ENCODE results near the gene SELENOV.

Gene SELENOV

DNA sequence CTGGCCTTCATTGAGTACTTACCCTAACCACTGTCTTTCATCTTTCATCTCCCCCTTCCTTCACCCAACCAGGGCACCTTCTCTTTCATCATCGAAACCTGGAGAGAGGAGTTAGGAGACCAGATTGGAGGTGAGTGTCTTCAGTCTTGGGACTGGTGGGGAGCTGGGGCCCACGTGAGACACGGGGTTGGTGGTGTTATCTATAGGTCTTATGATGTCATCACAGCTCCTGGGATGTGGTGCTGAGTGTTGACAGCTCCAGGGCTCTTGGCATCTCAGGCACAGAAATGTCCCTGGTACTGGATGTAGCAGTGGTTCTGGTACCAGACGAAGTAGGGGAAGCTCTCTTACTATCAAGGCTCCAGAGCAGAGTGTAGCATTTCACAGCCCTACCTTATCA lies 14.4 kb upstream of the SELENOV start:
- TF ChIP-seq, protein P1, sequence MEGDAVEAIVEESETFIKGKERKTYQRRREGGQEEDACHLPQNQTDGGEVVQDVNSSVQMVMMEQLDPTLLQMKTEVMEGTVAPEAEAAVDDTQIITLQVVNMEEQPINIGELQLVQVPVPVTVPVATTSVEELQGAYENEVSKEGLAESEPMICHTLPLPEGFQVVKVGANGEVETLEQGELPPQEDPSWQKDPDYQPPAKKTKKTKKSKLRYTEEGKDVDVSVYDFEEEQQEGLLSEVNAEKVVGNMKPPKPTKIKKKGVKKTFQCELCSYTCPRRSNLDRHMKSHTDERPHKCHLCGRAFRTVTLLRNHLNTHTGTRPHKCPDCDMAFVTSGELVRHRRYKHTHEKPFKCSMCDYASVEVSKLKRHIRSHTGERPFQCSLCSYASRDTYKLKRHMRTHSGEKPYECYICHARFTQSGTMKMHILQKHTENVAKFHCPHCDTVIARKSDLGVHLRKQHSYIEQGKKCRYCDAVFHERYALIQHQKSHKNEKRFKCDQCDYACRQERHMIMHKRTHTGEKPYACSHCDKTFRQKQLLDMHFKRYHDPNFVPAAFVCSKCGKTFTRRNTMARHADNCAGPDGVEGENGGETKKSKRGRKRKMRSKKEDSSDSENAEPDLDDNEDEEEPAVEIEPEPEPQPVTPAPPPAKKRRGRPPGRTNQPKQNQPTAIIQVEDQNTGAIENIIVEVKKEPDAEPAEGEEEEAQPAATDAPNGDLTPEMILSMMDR (IDR thresholded peaks at IDR 0.05; ENCODE audit: insufficient read depth, low read depth, low read length, missing control alignments), result no peak
- DNase-seq (ENCODE audit: low read depth), result no peak
- no peak overlapping the region for H3K4me3 ChIP-seq (ENCODE audit: low read depth, low read length)

DNA sequence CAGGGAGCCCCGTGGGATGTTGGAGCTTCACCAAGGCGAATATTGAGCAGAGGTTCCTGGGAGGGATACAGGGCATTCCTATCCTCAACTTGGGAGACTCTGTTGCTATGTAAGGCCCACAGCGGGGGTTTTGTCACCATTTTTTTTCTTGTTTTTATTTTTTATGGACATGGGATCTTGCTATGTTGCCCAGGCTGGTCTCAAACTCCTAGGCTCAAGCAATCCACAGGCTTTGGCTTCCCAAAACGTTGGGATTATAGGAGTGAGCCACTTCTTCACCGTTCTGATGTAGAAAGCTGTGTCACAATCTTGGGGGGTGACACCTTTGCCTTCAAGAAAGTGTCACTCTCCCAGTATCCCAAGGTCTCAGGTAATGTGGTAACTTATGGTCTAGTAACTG lies 13.6 kb upstream of the SELENOV start:
- H3K4me3 ChIP-seq (ENCODE audit: low read depth, low read length), result no peak overlapping the region
- TF ChIP-seq, protein P1 (IDR thresholded peaks at IDR 0.05; ENCODE audit: insufficient read depth, low read depth, low read length, missing control alignments), result no peak
- DNase-seq (ENCODE audit: low read depth), result no peak

DNA sequence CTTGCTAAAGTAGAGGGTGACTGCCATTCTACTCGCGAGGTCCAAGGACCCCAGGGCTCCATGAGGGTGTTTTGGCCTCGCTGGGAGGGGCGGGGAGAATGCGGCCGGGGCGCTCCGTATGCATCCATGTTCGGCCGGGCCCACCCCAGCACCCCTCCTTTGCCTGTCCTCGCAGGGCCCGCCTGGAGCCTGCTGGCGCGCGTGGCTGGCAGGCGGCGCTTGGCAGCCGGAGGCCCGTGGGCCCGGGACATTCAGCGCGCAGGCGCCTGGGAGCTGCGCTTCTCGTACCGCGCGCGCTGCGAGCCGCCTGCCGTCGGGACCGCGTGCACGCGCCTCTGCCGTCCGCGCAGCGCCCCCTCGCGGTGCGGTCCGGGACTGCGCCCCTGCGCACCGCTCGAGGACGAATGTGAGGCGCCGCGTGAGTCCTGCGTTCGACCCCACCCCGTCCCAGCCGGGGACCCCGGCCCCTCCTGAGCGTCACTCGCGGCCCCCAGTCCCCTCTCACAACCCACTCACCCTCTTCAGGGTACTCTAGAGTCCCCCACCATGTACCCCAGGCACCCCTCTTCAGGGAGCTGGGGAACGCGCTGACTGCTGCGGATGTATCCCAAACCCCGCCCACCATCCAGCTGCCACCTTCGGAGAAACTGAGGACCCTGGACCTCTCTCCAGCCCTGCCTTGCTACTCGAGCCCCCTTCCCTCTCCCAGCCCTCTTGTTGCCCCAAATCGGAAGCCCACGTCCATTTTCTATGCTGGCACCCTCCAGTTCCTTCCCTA lies 12.1 kb upstream of the SELENOV start:
- TF ChIP-seq, protein P1 (IDR thresholded peaks at IDR 0.05; ENCODE audit: insufficient read depth, low read depth, low read length, missing control alignments), result peak; percentile 79
- H3K4me3 ChIP-seq (ENCODE audit: low read depth, low read length), result no peak overlapping the region
- peak; percentile 85 for DNase-seq (ENCODE audit: low read depth)

DNA sequence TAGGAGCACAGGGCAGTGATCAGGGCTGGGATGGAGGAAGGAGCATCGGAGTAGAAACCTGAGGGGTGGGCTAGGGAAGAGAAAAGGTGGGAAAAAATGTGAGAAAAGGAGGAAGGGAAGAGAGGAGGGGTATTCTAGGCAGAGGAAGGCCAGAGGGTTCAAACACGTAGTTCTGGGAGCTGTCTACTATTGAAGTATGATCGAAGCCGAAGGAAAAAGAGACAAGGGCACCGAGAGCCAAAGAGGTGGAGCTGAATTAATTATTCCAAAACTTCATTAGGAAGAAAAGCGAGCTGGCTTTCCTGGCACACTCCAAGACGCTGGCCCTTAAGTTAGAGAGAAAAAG lies 8.4 kb upstream of the SELENOV start:
- TF ChIP-seq, protein P1 (IDR thresholded peaks at IDR 0.05; ENCODE audit: insufficient read depth, low read depth, low read length, missing control alignments), result no peak
- no peak overlapping the region for H3K4me3 ChIP-seq (ENCODE audit: low read depth, low read length)
- DNase-seq (ENCODE audit: low read depth), result no peak

DNA sequence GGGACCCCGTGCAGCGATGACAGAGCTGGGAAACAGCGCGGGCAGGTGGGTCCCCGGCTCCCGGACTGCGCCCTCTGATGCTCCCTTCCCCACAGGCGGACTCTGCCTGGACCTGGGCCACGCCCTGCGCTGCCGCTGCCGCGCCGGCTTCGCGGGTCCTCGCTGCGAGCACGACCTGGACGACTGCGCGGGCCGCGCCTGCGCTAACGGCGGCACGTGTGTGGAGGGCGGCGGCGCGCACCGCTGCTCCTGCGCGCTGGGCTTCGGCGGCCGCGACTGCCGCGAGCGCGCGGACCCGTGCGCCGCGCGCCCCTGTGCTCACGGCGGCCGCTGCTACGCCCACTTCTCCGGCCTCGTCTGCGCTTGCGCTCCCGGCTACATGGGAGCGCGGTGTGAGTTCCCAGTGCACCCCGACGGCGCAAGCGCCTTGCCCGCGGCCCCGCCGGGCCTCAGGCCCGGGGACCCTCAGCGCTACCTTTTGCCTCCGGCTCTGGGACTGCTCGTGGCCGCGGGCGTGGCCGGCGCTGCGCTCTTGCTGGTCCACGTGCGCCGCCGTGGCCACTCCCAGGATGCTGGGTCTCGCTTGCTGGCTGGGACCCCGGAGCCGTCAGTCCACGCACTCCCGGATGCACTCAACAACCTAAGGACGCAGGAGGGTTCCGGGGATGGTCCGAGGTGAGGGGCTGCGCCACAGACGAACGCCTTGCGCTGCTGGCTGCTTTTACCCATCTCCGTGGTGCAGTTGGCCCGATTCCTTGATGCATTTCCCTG lies 7.8 kb upstream of the SELENOV start:
- peak overlapping the region; percentile 42 for H3K4me3 ChIP-seq (ENCODE audit: low read depth, low read length)
- TF ChIP-seq, protein P1 (IDR thresholded peaks at IDR 0.05; ENCODE audit: insufficient read depth, low read depth, low read length, missing control alignments), result no peak
- DNase-seq (ENCODE audit: low read depth), result peak; percentile 89

DNA sequence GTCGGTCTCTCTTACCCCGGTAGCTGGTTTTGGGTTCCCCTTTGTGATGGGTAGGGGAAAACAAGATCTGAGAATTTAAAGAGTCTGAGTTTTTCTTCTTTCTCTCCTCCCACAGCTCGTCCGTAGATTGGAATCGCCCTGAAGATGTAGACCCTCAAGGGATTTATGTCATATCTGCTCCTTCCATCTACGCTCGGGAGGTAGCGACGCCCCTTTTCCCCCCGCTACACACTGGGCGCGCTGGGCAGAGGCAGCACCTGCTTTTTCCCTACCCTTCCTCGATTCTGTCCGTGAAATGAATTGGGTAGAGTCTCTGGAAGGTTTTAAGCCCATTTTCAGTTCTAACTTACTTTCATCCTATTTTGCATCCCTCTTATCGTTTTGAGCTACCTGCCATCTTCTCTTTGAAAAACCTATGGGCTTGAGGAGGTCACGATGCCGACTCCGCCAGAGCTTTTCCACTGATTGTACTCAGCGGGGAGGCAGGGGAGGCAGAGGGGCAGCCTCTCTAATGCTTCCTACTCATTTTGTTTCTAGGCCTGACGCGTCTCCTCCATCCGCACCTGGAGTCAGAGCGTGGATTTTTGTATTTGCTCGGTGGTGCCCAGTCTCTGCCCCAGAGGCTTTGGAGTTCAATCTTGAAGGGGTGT lies 7.1 kb upstream of the SELENOV start:
- H3K4me3 ChIP-seq (ENCODE audit: low read depth, low read length), result peak overlapping the region; percentile 42
- DNase-seq (ENCODE audit: low read depth), result no peak
- TF ChIP-seq, protein P1 (IDR thresholded peaks at IDR 0.05; ENCODE audit: insufficient read depth, low read depth, low read length, missing control alignments), result no peak
